ENCODE results near the gene STAMBP.
A peak's percentile ranks its signal among the peaks of the same experiment; 100 is the strongest.

STAMBP gene

DNA sequence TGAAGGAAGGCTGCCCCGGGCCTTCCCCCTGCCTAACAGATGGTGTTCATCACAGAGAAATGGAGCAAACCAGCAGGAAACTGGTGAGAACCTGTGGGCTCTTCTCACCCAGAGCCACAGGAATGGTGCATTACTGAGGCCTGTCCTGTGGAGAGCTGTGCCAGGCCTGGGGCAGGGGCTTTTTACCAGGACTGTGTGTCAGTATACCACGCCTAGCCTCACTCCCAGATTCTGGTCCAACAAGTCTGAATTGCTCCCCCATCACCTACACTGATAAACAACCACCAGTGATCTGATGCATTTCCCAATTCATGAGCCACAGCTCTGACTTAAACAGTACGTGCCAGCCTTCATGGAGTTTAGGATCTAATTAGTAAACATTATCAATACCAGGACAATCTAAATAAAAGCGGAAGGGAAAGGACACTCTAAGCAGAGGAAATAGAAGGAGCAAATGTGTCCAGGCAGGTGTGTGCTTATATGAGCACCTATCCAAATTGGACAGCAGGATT lies 89.0 kb downstream of the STAMBP start:
- TF ChIP-seq, protein P1, sequence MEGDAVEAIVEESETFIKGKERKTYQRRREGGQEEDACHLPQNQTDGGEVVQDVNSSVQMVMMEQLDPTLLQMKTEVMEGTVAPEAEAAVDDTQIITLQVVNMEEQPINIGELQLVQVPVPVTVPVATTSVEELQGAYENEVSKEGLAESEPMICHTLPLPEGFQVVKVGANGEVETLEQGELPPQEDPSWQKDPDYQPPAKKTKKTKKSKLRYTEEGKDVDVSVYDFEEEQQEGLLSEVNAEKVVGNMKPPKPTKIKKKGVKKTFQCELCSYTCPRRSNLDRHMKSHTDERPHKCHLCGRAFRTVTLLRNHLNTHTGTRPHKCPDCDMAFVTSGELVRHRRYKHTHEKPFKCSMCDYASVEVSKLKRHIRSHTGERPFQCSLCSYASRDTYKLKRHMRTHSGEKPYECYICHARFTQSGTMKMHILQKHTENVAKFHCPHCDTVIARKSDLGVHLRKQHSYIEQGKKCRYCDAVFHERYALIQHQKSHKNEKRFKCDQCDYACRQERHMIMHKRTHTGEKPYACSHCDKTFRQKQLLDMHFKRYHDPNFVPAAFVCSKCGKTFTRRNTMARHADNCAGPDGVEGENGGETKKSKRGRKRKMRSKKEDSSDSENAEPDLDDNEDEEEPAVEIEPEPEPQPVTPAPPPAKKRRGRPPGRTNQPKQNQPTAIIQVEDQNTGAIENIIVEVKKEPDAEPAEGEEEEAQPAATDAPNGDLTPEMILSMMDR (IDR thresholded peaks at IDR 0.05; ENCODE audit: insufficient read depth, low read length, poor library complexity, severe bottlenecking), result no peak
- no peak for DNase-seq (ENCODE audit: extremely low read depth, insufficient read length)
- Histone ChIP-seq H3K27me3 (replicated peaks; ENCODE audit: control insufficient read depth, insufficient read depth, low read length) (no peaks in the 10 kb centered on the region), H3K36me3 (ENCODE audit: control insufficient read depth, insufficient read depth, low read length) (no peaks in the 10 kb centered on the region), H3K4me3 (replicated peaks; ENCODE audit: low read depth, low read length) (no peak overlapping the region)

DNA sequence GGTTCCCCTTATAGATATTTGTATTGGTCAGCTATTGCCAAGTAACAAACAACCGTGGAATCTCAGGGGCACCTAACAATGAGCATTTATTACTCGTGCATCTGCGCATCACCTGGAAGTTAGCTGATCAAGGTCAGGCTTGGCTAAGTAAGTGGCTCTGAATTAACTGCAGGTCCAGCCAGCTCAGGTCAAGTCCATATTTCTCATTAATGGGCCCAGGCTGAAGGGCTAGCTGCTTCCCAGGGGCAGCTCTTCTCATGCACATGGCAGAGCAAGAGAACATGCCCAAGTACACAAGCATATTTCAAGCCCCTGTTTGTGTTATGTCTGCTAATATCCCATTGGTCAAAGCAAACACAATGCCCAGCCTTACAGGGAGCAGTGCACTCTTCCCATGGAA lies 90.1 kb downstream of the STAMBP start:
- TF ChIP-seq, protein P1 (IDR thresholded peaks at IDR 0.05; ENCODE audit: insufficient read depth, low read length, poor library complexity, severe bottlenecking), result no peak
- Histone ChIP-seq H3K36me3 (ENCODE audit: control insufficient read depth, insufficient read depth, low read length) (no peaks in the 10 kb centered on the region), H3K27me3 (replicated peaks; ENCODE audit: control insufficient read depth, insufficient read depth, low read length) (no peaks in the 10 kb centered on the region), H3K4me3 (replicated peaks; ENCODE audit: low read depth, low read length) (no peak overlapping the region)
- no peak for DNase-seq (ENCODE audit: extremely low read depth, insufficient read length)

DNA sequence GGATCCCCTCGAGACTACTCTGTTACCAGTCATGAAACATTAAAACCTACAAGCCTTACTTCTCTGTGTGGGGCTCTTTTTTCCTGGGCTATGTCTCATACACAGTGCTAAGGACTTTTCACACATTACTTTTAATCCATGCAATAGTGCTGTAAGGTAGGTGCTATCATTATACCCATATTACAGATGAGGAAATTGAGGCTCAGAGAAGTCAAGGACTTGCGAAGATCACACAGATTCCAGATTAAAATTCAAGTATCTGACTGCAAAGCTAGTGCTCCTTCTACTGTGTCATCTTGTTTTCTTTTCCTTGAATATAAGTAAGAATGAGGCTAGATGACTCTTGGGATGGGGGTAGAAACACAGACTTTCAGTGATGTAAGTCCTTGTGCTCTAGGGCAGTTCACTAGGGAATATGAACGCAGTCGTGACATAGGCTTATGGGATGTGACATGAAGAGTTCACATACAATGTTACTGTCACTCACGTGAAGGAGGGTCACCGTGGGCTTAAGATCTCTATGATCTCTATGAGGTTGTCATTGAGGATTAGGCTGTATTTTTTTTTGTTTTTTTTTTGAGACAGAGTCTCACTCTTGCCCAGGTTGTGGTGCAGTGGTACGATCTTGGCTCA lies 91.0 kb downstream of the STAMBP start:
- H3K36me3 ChIP-seq (ENCODE audit: control insufficient read depth, insufficient read depth, low read length), result no peaks in the 10 kb centered on the region
- H3K27me3 ChIP-seq (replicated peaks; ENCODE audit: control insufficient read depth, insufficient read depth, low read length), result no peaks in the 10 kb centered on the region

DNA sequence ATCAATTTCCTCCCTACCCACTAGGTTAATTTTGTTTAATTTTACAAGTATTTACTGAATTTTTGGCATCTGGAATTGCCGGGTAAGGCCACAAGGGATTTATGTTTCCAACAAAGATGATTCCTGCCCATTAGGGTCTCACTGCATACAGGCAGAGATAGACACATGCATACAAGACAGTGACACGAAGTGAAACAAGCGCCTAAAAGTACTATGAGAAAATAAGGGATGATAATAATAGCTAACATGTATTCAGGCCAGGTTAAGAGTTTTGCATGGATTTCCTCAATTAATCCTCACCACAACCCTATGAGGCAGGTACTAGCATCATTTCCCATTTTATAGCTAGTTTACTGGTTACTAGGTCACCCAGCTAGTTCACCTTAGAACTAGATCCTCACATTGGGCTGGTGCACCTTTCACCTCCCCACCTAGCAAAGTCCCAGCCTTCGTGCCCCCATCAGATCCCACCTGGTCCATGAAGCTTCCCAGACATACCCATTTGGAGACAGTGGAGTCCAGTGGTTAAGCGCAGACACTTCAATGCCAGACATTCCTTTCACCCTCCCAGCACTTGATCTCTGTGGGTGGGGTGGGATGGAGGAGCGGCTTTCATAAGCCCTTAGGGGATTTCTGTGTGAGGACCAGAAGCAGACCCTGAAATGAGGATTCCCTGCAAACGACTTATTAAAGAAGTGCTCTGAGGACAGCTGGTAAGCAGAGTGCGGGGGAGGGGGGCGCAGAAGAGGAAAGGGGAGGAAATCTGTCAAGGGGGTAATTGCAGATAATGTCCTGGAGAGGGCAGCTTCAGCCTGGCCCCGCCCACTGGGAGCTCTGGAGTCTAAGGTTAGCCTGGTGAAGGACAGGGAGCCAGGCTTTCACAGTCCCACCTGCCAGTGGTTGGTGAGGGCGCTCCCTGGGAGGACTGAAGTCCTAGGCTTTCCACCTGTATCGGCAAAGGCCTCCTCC lies 92.1 kb downstream of the STAMBP start:
- Histone ChIP-seq H3K36me3 (ENCODE audit: control insufficient read depth, insufficient read depth, low read length) (no peaks in the 10 kb centered on the region), H3K4me3 (replicated peaks; ENCODE audit: low read depth, low read length) (no peak overlapping the region), H3K27me3 (replicated peaks; ENCODE audit: control insufficient read depth, insufficient read depth, low read length) (no peaks in the 10 kb centered on the region)
- TF ChIP-seq, protein P1 (IDR thresholded peaks at IDR 0.05; ENCODE audit: insufficient read depth, low read length, poor library complexity, severe bottlenecking), result peak; percentile 39
- DNase-seq (ENCODE audit: extremely low read depth, insufficient read length), result no peak

More for the DNA sequence above, 91.0 kb downstream of the STAMBP start:
- H3K4me3 ChIP-seq (replicated peaks; ENCODE audit: low read depth, low read length), result no peak overlapping the region
- no peak for DNase-seq (ENCODE audit: extremely low read depth, insufficient read length)
- TF ChIP-seq, protein P1 (IDR thresholded peaks at IDR 0.05; ENCODE audit: insufficient read depth, low read length, poor library complexity, severe bottlenecking), result no peak

DNA sequence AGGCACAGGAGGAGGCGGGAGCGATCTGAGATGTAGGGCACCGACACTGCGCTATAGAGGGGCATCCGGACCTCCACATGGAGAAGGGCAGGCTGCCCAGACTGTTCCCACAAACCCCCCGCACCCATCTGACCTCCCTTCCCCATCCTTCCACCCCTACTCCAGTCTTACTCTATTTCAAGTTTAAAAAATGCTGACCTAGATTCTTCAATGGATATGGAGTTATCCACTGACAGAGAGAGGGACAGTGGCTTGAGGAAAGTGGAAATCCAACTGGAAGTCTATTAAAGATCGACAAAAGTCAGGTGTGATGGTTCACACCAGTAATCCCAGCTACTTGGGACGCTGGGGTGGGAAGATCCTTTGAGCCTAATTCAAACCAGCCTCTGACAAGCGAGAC lies 92.8 kb downstream of the STAMBP start:
- H3K27me3 ChIP-seq (replicated peaks; ENCODE audit: control insufficient read depth, insufficient read depth, low read length), result no peaks in the 10 kb centered on the region
- TF ChIP-seq, protein P1 (IDR thresholded peaks at IDR 0.05; ENCODE audit: insufficient read depth, low read length, poor library complexity, severe bottlenecking), result no peak
- no peak for DNase-seq (ENCODE audit: extremely low read depth, insufficient read length)

More for the DNA sequence above, 92.8 kb downstream of the STAMBP start:
- Histone ChIP-seq H3K36me3 (ENCODE audit: control insufficient read depth, insufficient read depth, low read length) (no peaks in the 10 kb centered on the region), H3K4me3 (replicated peaks; ENCODE audit: low read depth, low read length) (no peak overlapping the region)
